GM18909 (cell line): ENCODE results near the gene C4A.
"Not testable (repeated sequence)": the region's sequence is repeated elsewhere in the genome, so short reads cannot be mapped to it uniquely, and the experiment has no call there.

Experiments
- ATAC-seq: cut with Tn5 transposase; IDR thresholded peaks from one replicate; pipeline ENCODE4 v1.9.1; 2021; ENCODE audit warnings: mild to moderate bottlenecking; ENCODE audit not compliant: unreplicated experiment, poor library complexity

C4A gene

GRCh38 chr6:31958741-31959739 lies 22.8 kb upstream of the C4A start, which contains the start of the genes NELFE and SKIC2:
NELFE (minus strand) TSS chr6:31958971; CDS start chr6:31958446, 525 bp downstream.
SKIC2 (plus strand) TSS chr6:31959175; CDS start chr6:31959193, 18 bp downstream.
- ATAC-seq = peak; percentile 94

GRCh38 chr6:31961616-31962015 lies 20.2 kb upstream of the C4A start:
- no peak for ATAC-seq

GRCh38 chr6:31963921-31964320 lies 17.9 kb upstream of the C4A start:
- ATAC-seq = no peak

- no peak for ATAC-seq
Observed at GRCh38 chr6:31965700-31966099, 16.2 kb upstream of the C4A start.

- no peak for ATAC-seq
Observed at GRCh38 chr6:31966506-31966905, 15.4 kb upstream of the C4A start.

- no peak for ATAC-seq
Observed at GRCh38 chr6:31966997-31967925, 14.6 kb upstream of the C4A start.

GRCh38 chr6:31967926-31968320 lies 13.9 kb upstream of the C4A start:
- no peak for ATAC-seq

GRCh38 chr6:31968326-31968725 lies 13.5 kb upstream of the C4A start:
- ATAC-seq = no peak

- no peak for ATAC-seq
Observed at GRCh38 chr6:31968791-31969711, 12.8 kb upstream of the C4A start.

GRCh38 chr6:31969712-31970603 lies 11.9 kb upstream of the C4A start:
- no peak for ATAC-seq

- ATAC-seq = no peak
Observed at GRCh38 chr6:31970604-31971271, 11.1 kb upstream of the C4A start.

GRCh38 chr6:31971279-31971992 lies 10.4 kb upstream of the C4A start:
- ATAC-seq = no peak

- ATAC-seq = peak; percentile 84
Observed at GRCh38 chr6:31971993-31972708, 9.7 kb upstream of the C4A start, which contains the start of gene DXO. DXO (minus strand) TSS chr6:31972138; CDS start chr6:31971675, 463 bp downstream.

GRCh38 chr6:31972709-31973350 lies 9.0 kb upstream of the C4A start:
- no peak for ATAC-seq

GRCh38 chr6:31976065-31976464 lies 5.8 kb upstream of the C4A start:
- ATAC-seq = not testable (repeated sequence)

- ATAC-seq = no peak
Observed at GRCh38 chr6:31977816-31978431, 3.9 kb upstream of the C4A start.
